Measurements from ENCODE around the gene IGFL2.
A peak's percentile ranks its signal among the peaks of the same experiment; 100 is the strongest.
"Not testable (repeated sequence)": the region's sequence is repeated elsewhere in the genome, so short reads cannot be mapped to it uniquely, and the experiment has no call there.

IGFL2 gene

DNA sequence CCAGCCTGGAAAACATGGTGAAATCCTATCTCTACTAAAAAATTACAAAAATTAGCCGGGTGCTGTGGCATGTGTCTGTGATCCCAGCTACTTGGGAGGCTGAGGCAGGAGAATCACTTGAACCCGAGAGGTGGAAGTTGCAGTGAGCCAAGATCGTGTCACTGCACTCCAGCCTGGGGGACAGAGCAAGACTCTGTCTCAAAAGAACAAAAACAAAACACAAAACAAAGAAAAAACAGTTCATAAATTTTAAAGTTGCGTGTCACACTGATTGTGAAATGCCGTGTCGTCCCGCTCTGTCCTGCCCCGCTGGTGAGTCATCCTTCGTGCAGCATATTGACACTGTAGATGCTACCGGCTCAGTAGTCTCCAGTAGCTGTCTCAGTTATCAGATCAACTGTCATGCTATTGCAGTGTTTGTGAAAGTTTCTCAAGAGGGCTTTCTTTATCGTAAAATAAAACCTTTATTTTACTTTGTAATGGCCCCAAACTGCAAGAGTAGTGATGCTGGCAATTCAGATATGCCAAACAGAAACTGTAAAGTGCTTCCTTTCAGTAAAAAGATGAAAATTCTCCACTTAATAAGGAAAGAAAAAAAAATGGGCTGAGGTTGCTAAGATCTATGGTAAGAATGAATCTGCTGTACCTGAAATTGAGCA lies 45.1 kb downstream of the IGFL2 start:
- peak; percentile 70 for DNase-seq (ENCODE audit: low spot score)
- peak overlapping the region; percentile 91 for H3K27ac ChIP-seq
- ChIA-PET CTCF (interaction anchor here (0.6 to 1.1 kb wide), 6 partner anchors 72 to 498 kb away, joined by 3 to 4 read pairs (median 3); no protein-coding TSS in a partner anchor), POLR2A (ENCODE audit: low non-redundant PET) (no interaction called here)
- TF ChIP-seq, protein P1, sequence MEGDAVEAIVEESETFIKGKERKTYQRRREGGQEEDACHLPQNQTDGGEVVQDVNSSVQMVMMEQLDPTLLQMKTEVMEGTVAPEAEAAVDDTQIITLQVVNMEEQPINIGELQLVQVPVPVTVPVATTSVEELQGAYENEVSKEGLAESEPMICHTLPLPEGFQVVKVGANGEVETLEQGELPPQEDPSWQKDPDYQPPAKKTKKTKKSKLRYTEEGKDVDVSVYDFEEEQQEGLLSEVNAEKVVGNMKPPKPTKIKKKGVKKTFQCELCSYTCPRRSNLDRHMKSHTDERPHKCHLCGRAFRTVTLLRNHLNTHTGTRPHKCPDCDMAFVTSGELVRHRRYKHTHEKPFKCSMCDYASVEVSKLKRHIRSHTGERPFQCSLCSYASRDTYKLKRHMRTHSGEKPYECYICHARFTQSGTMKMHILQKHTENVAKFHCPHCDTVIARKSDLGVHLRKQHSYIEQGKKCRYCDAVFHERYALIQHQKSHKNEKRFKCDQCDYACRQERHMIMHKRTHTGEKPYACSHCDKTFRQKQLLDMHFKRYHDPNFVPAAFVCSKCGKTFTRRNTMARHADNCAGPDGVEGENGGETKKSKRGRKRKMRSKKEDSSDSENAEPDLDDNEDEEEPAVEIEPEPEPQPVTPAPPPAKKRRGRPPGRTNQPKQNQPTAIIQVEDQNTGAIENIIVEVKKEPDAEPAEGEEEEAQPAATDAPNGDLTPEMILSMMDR (conservative IDR thresholded peaks at IDR 0.05; ENCODE audit: low read depth): no peak

DNA sequence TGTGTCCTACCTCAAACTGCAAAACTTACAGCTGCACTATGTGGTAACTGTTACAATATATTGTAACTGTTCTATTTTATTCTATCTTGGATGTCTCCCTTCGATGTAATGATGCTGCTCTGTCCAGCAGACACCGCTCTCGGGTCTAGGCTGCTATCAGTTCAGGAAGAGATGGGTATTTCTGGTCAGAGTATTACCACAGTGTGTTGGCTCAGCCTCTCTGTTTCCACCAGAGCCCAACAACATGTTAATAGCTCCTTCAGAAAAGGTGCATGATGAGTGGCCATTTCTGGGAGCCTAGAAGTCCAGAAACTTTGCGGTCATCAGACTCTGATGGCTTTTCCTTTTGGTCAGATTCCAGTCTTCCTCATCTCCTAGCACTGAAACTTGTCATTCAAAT lies 45.6 kb downstream of the IGFL2 start:
- no peak for DNase-seq (ENCODE audit: low spot score)
- TF ChIP-seq, protein P1 (conservative IDR thresholded peaks at IDR 0.05; ENCODE audit: low read depth): no peak
- POLR2A ChIA-PET (ENCODE audit: low non-redundant PET): no interaction called here
- CTCF ChIA-PET: interaction anchor here (0.6 to 1.1 kb wide), 4 partner anchors 71 to 497 kb away, joined by 3 read pairs; no protein-coding TSS in a partner anchor
- H3K27ac ChIP-seq: peak overlapping the region; percentile 91

DNA sequence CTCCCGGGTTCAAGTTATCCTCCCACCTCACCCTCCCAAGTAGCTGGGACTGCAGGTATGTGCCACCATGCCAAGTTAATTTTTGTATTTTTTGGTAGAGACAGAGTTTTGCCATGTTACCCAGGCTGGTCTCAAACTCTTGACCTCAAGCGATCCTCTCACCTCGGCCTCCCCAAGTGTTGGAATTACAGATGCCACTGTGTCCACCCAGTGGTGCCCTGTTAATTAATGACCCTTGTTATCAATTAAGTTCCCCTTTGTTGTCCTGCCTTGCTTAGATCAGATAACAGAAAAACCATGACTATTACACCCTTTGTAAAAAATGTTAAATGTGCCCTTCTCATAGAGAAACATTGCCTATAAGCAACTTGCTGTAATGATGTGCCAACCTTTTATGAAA lies 47.1 kb downstream of the IGFL2 start:
- POLR2A ChIA-PET (ENCODE audit: low non-redundant PET): no interaction called here
- TF ChIP-seq, protein P1 (conservative IDR thresholded peaks at IDR 0.05; ENCODE audit: low read depth): no peak
- H3K27ac ChIP-seq: peak overlapping the region; percentile 98
- CTCF ChIA-PET: no interaction called here
- DNase-seq (ENCODE audit: low spot score): no peak

DNA sequence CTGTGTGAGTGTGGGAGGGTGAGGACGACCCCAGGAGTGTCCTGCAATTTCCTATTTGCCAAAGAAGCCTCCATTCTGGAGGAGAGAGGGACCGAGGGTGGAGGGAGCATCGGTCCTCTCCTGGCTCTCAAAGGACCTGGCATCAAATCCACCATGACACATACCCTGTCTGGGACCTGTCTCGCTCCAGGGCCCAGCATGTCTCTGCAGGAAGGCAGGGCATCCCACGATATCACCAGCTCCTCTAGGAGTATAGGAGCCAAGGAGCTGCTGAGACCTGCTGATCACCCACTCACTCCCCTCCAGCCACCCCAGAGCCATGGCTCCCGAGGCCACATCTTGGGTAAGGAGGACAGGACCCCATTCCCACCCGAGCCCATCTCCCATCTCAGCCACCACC lies 47.9 kb downstream of the IGFL2 start:
- CTCF ChIA-PET; POLR2A ChIA-PET (ENCODE audit: low non-redundant PET); DNase-seq (ENCODE audit: low spot score): not testable (repeated sequence)
- peak overlapping the region; percentile 98 for H3K27ac ChIP-seq

DNA sequence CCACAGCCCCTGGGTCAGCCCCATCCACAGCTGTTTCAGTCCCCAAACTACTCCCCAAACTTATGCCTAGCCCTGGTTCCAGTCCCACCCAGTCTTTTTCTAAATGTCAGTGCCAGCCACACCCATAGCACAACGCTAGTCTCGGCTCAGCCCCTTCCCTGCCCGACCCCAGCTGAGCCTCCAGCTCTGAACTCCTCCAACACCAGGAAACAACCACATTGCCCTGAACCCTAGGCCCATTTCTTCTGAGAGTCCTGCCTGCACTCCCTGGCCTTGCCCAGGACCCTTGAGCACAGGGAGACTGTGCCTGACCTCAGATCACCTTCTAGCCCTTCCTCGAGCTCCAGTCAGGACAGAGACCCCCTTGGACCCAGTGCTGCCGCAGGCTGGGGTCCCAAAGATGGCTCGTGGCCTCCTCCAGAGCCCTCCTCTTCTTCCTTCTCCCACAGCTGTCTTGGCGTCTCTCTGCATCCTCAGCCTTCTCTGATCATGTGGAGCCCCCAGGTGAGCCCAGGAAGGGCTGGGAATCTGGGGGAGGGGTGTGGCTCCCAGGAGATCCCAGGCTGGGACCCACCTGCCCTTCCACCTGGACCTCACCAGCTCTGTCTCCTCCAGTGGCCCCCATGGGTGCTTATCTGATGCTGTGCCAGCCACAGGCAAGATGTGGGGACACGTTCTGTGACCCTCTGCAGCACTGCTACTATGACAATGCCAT lies 48.5 kb downstream of the IGFL2 start:
- DNase-seq (ENCODE audit: low spot score): no peak
- TF ChIP-seq, protein P1 (conservative IDR thresholded peaks at IDR 0.05; ENCODE audit: low read depth): no peak
- ChIA-PET CTCF (interaction anchor here (0.6 kb wide), 1 partner anchor 96 kb away, joined by 3 read pairs; no protein-coding TSS in a partner anchor), POLR2A (ENCODE audit: low non-redundant PET) (no interaction called here)
- H3K27ac ChIP-seq: peak overlapping the region; percentile 98

DNA sequence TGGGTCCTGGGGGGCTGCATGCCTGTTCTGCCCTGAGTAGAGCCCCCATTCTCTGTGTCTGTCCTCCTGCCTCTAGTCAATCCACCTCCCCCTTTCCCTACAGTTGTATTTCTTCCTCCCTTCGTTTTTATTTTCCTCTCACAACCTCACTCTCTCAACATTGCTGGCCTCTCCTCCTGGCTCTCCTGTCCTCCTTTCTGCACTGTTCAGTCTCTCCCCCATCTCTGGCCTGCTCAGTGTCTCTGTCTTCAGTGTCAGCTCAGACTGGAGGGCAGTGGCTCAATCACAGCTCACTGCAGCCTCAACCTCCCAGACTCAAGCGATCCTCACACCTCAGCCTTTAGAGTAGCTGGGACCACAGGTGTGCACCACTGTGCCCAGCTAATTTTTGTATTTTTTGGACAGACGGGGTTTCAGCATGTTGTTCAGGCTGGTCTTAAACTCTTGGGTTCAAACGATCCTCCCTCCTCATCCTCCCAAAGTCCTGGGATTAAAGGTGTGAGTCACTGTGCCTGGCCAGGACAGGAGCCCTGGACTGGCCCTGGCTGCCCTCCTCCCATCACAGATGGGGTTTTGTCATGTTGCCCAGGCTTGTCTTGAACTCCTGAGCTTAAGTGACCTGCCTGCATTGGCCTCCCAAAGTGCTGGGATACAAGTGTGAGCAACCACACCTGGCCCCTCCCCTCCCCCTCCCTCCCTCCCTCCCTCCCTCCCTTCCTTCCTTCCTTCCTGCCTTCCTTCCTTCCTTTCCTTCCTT lies 49.5 kb downstream of the IGFL2 start:
- H3K27ac ChIP-seq: peak overlapping the region; percentile 98
- TF ChIP-seq, protein P1 (conservative IDR thresholded peaks at IDR 0.05; ENCODE audit: low read depth): no peak
- ChIA-PET CTCF (no interaction called here), POLR2A (ENCODE audit: low non-redundant PET) (no interaction called here)
- no peak for DNase-seq (ENCODE audit: low spot score)

Measured in RWPE1 (cell line).